ENCODE results near the gene TPT1.

The TPT1 gene

DNA sequence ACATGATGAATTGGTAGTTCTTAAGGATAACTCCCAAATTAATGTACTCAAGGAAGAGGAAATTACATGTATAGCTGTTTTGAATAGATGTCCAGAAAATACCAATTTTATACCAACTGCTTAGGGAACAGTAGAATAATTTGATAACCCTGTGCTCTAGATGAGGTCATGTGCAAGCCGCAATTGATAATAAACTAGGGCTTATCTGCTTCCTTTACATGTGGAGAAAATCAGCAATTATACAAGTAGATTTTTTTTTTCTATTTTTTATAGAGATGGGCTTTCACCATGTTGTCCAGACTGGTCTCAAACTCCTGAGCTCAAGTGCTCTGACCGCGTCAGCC is 9.3 kb downstream of the TPT1 start:
- no peak overlapping the region for H3K4me3 ChIP-seq (ENCODE audit: low read length)
- TF ChIP-seq, protein P1, sequence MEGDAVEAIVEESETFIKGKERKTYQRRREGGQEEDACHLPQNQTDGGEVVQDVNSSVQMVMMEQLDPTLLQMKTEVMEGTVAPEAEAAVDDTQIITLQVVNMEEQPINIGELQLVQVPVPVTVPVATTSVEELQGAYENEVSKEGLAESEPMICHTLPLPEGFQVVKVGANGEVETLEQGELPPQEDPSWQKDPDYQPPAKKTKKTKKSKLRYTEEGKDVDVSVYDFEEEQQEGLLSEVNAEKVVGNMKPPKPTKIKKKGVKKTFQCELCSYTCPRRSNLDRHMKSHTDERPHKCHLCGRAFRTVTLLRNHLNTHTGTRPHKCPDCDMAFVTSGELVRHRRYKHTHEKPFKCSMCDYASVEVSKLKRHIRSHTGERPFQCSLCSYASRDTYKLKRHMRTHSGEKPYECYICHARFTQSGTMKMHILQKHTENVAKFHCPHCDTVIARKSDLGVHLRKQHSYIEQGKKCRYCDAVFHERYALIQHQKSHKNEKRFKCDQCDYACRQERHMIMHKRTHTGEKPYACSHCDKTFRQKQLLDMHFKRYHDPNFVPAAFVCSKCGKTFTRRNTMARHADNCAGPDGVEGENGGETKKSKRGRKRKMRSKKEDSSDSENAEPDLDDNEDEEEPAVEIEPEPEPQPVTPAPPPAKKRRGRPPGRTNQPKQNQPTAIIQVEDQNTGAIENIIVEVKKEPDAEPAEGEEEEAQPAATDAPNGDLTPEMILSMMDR (conservative IDR thresholded peaks at IDR 0.05; ENCODE audit: low read length): no peak
- DNase-seq (ENCODE audit: low read depth): no peak

DNA sequence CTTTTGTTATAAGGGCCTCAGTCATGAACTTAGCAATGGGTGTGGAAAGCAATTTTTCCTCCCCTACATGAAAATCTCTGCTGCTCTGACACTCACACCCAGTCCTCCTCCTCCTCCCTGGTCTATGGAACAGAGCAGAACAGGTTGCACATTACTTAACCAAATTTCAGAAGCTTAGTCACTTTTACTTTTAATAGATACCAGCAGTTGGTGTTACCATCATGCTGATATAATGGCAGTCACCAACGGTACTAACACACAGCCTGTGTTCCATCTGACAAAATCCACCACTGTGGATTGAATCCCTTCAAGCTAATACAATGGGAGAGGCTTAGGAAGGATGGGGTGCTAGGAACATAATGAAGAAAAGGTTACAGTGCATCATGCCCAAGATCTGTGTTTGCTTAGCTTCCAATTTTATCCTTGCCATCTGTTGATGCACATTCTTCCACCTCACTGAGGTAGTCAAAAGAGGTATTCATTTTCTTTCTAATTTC is 9.8 kb downstream of the TPT1 start:
- no peak for DNase-seq (ENCODE audit: low read depth)
- H3K4me3 ChIP-seq (ENCODE audit: low read length): no peak overlapping the region
- TF ChIP-seq, protein P1 (conservative IDR thresholded peaks at IDR 0.05; ENCODE audit: low read length): no peak

DNA sequence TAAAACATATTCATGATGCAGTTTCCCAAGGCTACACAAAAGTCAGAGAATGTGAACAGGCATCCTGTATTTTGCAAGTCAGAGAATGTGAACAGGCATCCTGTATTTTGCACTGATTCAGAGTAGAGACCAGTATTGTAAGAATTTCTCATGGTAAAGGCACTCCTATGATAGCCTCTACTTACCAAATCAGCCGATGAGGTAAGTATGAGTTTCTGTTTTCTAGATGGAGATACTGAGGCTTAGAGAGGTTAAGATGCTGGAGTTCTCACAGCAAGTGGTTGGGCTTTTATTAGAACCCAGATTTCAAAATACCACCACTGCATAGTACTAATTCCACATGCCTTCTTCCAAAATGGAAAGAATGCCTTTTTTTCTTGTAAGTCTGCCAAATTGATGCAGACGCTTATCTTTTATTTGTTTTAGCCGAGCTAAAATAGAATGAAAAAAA is 12.3 kb downstream of the TPT1 start:
- peak; percentile 88 for DNase-seq (ENCODE audit: low read depth)
- TF ChIP-seq, protein P1 (conservative IDR thresholded peaks at IDR 0.05; ENCODE audit: low read length): no peak
- H3K4me3 ChIP-seq (ENCODE audit: low read length): no peak overlapping the region

DNA sequence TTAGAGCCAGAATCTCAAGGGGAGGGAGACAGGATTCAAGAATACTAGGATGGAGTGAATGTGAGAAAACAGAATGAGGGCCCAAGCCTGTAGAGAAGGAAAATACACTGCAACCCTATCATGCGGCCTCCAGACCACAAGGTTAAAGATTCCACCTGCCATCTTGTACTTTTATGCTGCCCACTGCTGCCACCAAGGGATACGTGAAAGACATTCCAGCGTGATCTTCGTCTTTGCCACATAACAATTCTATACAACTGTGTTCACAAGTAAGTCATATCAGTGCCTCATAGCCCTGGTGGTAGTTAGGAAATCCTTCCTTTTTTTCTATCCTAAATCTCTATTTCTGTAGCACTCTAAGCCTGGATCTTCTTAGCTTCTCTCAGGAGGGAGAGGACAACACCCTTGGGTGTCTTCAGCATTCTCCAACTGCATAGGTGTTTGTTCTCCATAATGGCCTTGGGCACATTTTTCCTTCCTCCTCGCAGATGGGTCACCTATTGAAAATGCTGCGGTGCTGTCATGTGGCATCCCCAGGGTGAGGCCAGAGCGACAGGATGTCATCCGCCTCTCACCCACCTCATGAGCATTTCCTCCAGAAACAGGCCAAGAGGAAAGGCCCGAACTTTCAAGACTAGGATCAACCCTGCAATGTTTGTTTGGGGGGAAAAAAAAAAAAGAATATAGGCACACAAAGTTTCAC is 13.6 kb downstream of the TPT1 start:
- TF ChIP-seq, protein P1 (conservative IDR thresholded peaks at IDR 0.05; ENCODE audit: low read length): no peak
- DNase-seq (ENCODE audit: low read depth): no peak
- H3K4me3 ChIP-seq (ENCODE audit: low read length): no peak overlapping the region

DNA sequence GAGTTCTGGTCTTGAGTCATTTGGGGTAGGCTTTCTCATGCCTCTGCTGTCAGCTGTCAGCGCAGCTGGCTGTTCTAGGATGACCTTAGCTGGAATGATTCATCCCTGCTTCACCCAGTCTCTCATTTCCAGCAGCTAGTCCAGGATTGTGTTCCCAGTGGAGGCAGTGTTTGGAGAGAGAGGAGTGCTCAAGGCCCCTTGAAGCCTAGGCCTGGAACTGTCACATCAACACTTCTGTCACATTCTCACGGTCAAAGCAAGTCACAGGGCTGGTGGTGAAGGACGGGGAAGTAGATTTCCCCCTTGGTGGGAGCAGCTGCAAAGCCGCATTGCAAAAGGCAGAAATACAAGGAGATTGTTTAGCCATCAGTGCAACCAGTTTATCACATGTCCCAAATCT is 15.2 kb downstream of the TPT1 start:
- peak; percentile 83 for DNase-seq (ENCODE audit: low read depth)
- no peak overlapping the region for H3K4me3 ChIP-seq (ENCODE audit: low read length)
- TF ChIP-seq, protein P1 (conservative IDR thresholded peaks at IDR 0.05; ENCODE audit: low read length): 0 out of 2 replicates have a peak, but pooled peaks have one; percentile 6

DNA sequence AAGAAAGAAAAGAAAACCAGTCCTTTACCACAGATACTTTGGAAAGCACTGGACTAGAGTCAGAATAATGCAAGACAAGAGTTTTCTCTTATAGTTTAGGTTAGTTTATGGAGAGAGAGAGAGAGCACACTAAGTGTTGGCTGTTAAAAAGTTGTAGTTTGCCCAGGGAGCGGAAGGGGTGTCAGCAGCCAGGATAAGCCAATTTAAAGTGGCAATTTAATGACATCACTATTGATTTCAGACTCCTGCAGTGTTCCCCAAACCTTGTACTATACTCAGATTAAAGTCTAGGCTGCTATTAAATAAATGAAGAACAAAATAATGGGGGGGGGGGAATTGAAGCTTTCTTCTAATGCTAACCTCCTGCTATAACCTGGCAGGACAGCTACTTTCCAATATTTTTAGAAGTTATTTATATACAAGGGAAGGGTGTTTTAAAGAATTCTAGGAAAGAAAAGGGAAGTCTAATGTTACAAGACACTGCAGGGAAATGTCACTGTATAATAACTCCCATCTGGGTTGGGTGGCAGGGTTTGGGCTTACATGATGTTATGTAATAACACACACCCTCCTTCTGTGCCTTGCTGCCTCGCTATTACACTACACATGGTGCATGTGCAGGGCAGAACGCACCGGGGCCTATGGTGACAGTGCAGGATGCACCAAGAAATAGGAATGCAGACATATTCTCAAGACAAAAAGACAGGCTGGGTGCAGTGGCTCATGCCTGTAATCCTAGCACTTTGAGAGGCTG is 19.9 kb downstream of the TPT1 start:
- TF ChIP-seq, protein P1 (conservative IDR thresholded peaks at IDR 0.05; ENCODE audit: low read length): no peak
- no peak overlapping the region for H3K4me3 ChIP-seq (ENCODE audit: low read length)
- DNase-seq (ENCODE audit: low read depth): no peak

DNA sequence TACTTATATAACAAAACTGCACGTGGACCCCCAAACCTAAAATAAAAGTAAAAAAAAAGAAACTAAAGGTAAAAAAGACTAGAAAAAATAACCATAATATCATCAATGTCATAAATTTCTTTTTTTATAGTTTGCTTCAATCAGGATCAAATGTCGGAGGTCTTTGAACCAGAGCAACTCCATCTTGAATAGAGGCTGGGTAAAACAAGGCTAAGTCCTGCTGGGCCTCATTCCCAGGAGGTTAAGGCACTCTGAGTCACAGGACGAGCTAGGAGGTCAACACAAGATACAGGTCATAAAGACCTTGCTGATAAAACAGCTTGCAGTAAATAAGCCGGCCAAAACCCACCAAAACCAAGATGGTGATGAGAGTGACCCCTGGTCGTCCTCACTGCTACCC is 24.0 kb downstream of the TPT1 start:
- TF ChIP-seq, protein P1 (conservative IDR thresholded peaks at IDR 0.05; ENCODE audit: low read length): no peak
- no peak for DNase-seq (ENCODE audit: low read depth)
- no peak overlapping the region for H3K4me3 ChIP-seq (ENCODE audit: low read length)
